Superior temporal gyrus (tissue), 1 donor: ENCODE data around the gene DTX1.
"Not testable (repeated sequence)": the region's sequence is repeated elsewhere in the genome, so short reads cannot be mapped to it uniquely, and the experiment has no call there.

Experiments
- DNase-seq: peaks from one replicate; pipeline ENCODE4 v3.0.0-alpha.2; 2016; ENCODE audit errors: extremely low spot score

Gene DTX1

DNA sequence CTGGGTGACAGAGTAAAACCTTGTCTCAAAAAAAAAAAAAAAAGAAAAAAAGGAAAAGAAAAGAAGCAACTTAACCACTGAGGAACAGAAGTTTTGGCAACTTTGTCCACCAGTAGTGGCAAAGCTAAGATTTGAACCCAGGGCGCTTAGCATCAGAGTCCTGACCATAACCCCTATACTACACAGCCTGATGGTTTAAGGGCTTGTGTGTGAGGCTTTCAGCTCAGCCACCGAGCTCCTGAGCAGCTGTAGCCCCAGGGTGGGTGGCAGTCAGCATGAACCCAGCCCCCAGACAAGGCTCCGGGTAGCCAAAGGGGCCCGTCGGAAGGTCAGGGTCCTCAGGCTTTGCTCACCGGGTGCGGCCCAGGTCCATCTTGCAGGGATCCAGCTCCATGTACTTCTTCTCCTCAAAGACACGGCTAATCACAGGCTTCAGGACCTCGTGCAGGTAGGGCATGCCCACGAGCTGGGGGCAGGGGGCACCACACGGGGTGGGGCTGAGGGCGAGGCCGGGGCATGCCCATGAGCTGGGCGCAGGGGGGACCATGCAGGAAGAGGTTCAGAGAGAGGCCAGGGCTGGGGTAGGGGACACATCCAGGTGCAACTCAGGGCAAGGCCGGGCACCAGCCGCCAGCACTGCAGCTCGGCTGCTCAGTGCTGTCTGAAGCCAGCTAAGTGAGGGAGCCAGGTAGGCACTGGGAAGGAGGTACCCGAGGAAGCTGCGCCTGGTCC is 58.1 kb downstream of the DTX1 start:
- DNase-seq: no peak

GRCh38 chr12:113115455-113116126 is 59.1 kb downstream of the DTX1 start:
- no peak for DNase-seq

- no peak for DNase-seq
Observed at GRCh38 chr12:113116875-113117274, 60.3 kb downstream of the DTX1 start.

DNA sequence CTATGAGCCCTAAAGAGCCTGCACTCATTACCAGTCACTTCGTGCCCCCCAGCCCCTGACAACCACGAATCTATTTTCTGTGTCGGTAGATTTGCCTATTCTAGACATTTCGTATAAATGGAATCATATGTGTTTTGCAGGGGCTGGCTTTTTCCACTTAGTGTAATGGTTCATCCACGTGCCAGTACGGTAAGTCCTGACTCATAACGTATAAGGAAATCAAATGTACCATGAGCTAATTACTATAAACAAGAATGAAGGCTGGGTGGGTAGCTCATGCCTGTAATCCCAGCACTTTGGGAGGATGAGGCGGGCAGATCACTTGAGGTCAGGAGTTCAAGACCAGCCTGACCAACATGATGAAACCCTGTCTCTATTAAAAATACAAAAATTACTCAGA is 61.2 kb downstream of the DTX1 start:
- not testable (repeated sequence) for DNase-seq

GRCh38 chr12:113118142-113118541 is 61.6 kb downstream of the DTX1 start:
- no peak for DNase-seq

DNA sequence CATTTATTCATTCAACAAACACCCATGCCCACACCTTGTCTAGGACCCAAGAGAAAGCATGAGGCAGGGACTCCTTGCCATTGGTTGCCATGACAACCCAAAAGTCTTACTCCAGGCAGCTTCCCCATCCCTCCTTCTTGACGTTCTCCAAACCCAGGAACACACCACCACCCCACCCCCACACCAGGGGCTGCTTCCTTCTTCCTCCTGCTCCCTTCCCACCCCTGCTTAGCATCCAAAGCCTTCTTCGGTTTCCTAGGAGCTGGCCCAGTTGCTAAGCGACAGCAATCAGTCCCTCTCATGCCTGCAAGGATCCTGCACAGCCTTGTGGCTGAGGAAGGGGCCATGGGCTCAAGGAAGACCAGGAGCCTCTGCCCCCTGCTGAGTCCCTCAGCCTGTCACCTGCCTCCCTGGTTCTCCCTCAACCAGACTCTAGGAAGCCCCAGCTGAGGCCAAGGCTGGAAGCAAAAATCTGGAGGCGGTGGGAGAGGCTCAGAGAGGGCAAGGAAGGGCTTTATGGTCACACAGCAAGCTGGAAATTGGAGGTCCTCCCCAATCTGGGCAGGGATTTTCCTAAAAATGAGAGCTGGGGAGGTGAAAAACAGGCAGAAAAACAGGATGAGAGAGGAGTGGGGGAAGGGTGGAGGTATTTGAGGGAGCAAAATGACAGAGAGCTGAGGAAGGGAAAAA is 63.6 kb downstream of the DTX1 start:
- no peak for DNase-seq

GRCh38 chr12:113120670-113121370 is 64.3 kb downstream of the DTX1 start:
- DNase-seq: no peak

DNA sequence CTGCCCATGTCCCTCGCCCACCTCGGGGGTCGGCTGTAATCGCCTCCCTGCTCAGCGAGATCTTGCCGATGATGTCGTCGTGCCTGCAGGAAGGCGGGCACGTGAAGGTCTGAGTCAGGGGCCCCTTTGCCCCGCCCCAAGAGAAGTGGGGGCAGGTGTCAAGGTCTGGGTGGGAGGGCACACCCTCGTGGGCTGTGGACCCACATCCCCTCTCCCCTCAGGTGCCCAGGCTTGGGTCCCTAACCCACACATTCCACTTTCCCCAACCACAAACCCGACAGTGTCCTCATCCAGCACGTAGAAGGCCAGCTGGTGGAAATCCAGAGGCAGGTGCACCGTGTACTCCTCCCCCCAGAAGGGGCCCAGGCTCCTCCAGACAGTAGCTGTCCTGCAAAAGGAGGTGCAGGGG is 71.3 kb downstream of the DTX1 start:
- no peak for DNase-seq

GRCh38 chr12:113128802-113129663 is 72.5 kb downstream of the DTX1 start:
- DNase-seq: no peak

- DNase-seq: no peak
Observed at GRCh38 chr12:113129664-113130456, 73.3 kb downstream of the DTX1 start.

GRCh38 chr12:113130457-113131135 is 74.1 kb downstream of the DTX1 start:
- peak; percentile 71 for DNase-seq

- DNase-seq: no peak
Observed at GRCh38 chr12:113131556-113131955, 75.0 kb downstream of the DTX1 start.

DNA sequence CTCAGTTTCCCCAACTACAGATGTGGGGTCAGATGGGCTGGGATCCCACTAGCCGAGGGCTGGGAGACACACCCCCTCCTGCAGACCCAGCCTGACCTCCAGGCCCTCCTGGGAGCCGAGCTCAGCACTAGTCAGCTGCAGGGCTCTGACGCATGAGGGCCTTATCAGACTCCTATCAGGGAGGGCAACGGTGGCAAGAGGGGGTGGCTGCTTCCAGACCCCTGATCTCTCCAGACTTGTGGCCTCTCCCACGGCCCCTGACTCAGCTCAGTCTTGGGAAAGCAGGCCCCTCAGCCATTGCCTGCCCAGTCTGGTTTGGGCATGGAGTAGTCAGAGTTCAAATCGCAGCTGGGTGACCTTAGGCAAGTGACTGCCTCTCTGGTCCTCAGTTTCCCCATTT is 76.5 kb downstream of the DTX1 start:
- no peak for DNase-seq

DNA sequence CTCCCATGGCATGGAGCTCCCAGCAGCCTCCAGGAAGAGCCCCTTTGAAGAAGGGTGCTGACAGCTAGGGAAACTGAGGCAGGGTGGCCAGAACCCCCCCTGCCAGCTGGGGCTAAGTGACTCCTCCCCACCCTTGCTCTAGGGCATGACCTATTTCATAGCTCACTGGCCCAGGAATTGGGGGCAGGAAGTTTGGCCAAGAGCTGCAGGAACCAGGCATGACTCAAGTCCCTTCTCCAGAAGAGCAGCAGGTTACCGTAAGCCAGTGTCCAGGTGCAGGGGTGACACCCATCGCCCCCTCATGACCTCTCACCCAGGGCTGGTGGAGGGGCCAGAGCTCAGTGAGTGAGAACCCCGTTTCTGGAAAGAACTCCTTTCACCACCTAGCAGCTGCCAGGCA is 77.1 kb downstream of the DTX1 start:
- DNase-seq: no peak

GRCh38 chr12:113134071-113134470 is 77.5 kb downstream of the DTX1 start:
- DNase-seq: no peak

DNA sequence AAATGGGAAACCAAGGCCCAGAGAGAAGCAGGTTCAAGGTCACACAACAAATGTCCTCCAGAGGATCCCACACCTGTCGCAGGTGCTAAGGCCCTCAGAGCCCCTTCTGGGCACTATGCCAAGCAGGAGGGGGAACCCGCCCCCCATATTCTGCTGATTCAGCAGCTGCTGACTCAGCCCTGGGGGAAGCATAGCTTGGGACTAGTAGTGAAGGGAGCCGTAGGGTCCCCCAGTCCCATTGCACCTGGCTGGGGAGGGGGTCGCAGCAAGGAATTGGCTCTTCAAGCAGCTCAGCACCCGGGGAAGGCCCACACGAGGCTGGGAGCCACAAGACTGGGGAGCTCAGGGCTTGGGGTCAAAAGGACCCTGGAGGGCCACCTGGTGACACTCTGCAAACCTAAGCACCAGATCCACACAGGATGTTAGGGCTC is 78.0 kb downstream of the DTX1 start:
- no peak for DNase-seq

GRCh38 chr12:113135178-113136127 is 78.9 kb downstream of the DTX1 start, which contains the start of gene RASAL1:
TSS of gene RASAL1 (minus strand) at chr12:113135761. CDS start at chr12:113135462, 299 bp downstream.
- peak; percentile 57 for DNase-seq
